ENCODE measurements around the gene UBE2Z. TPM values are rescaled to one million over a fixed set of nuclear protein-coding genes. Genes with fewer than 3 reads are reported as not detected.
A peak's percentile ranks its signal among the peaks of the same experiment; 100 is the strongest.

UBE2Z gene
- total RNA-seq, 1 experiment from 2014 or later = 223 TPM

- intact Hi-C loops (cut with micrococcal nuclease; ENCODE audit: unreplicated experiment) (no loop called here), in situ Hi-C loops (cut with HindIII; ENCODE audit: low pct_unique_long_range_greater_than_20kb, low sequenced_read_pairs) (no loop called here)
- H3K4me1 ChIP-seq (ENCODE audit: control insufficient read depth, insufficient read depth, low read length) = peaks cover 17% of the 10 kb centered on the region
- H3K4me3 ChIP-seq (ENCODE audit: low read depth in 2 of 2, low read length in 2 of 2) = peak overlapping the region in 1 of 2 experiments; percentile 38; a peak in 2 of 4 replicates
- TF ChIP-seq POLR2AphosphoS5 (IDR thresholded peaks at IDR 0.05; ENCODE audit: low read depth, low read length) (0 out of 2 replicates have a peak, but pooled peaks have one; percentile 30), CTCF (IDR thresholded peaks at IDR 0.05) (no peak), TCF7L2 (IDR thresholded peaks at IDR 0.05; ENCODE audit: low read depth, low read length) (peak; percentile 39; the same call in 1 of the 2 replicates)
- ChIA-PET CTCF (interaction anchor here (0.6 to 4.0 kb wide), 6 partner anchors 8 to 219 kb away, joined by 3 to 27 read pairs (median 3); no protein-coding TSS in a partner anchor), POLR2A (interaction anchor here (0.6 to 1.3 kb wide), 3 partner anchors 17 to 41 kb away, joined by 3 to 5 read pairs (median 3); partner anchors contain the start of gene SNF8)
- no TSS peak for BruUV-seq (replicated peaks)
- no peaks in the 10 kb centered on the region for H3K9me3 ChIP-seq (ENCODE audit: control insufficient read depth, insufficient read depth, low read depth, low read length)
- no peaks in the 10 kb centered on the region for H3K36me3 ChIP-seq (ENCODE audit: control insufficient read depth, insufficient read depth, low read length)
- peak overlapping the region; percentile 25 for H3K27ac ChIP-seq (ENCODE audit: low read length)
- peak; percentile 92 for ATAC-seq
- DNase-seq (ENCODE audit: low read depth, low spot score) = no peak
- H3K27me3 ChIP-seq (ENCODE audit: control insufficient read depth, insufficient read depth, low read length) = no peaks in the 10 kb centered on the region
These were observed 53.5 kb downstream of the UBE2Z start for GRCh38 chr17:48961516-48962233.

- no peaks in the 10 kb centered on the region for H3K9me3 ChIP-seq (ENCODE audit: control insufficient read depth, insufficient read depth, low read depth, low read length)
- TF ChIP-seq POLR2AphosphoS5 (IDR thresholded peaks at IDR 0.05; ENCODE audit: low read depth, low read length) = no peak
- no peak for TF ChIP-seq SIN3A (IDR thresholded peaks at IDR 0.05; ENCODE audit: borderline replicate concordance, insufficient read depth, low read depth, low read length)
- TF ChIP-seq REST (IDR thresholded peaks at IDR 0.05; ENCODE audit: insufficient read depth in 1 of 2, low read depth in 2 of 2, low read length in 1 of 2) = no peak
- no peak for TF ChIP-seq TCF7L2 (IDR thresholded peaks at IDR 0.05; ENCODE audit: low read depth, low read length)
- TF ChIP-seq CTCF (IDR thresholded peaks at IDR 0.05) = no peak
- DNase-seq (ENCODE audit: low read depth, low spot score) (no peak), ATAC-seq (no peak)
- intact Hi-C loops (cut with micrococcal nuclease; ENCODE audit: unreplicated experiment) (no loop called here), in situ Hi-C loops (cut with HindIII; ENCODE audit: low pct_unique_long_range_greater_than_20kb, low sequenced_read_pairs) (no loop called here)
- no peaks in the 10 kb centered on the region for H3K27me3 ChIP-seq (ENCODE audit: control insufficient read depth, insufficient read depth, low read length)
- H3K27ac ChIP-seq (ENCODE audit: low read length) = no peak overlapping the region; the same call in none of the 2 replicates
- no TSS peak for BruUV-seq (replicated peaks)
- ChIA-PET CTCF (no interaction called here), POLR2A (interaction anchor here (0.5 to 0.6 kb wide), 2 partner anchors 17 to 33 kb away, joined by 3 to 4 read pairs; no protein-coding TSS in a partner anchor)
- no peaks in the 10 kb centered on the region for H3K36me3 ChIP-seq (ENCODE audit: control insufficient read depth, insufficient read depth, low read length)
- no peak overlapping the region for H3K4me3 ChIP-seq (ENCODE audit: low read depth in 2 of 2, low read length in 2 of 2)
- H3K4me1 ChIP-seq (ENCODE audit: control insufficient read depth, insufficient read depth, low read length) = peaks cover 37% of the 10 kb centered on the region
These were observed 62.0 kb downstream of the UBE2Z start for GRCh38 chr17:48970224-48970623.
